Coronary artery (tissue), 2 donors: ENCODE measurements around the gene TOR4A.

Source experiments
- DNase-seq: peaks from one replicate; pipeline ENCODE4 v3.0.0-alpha.2; 2017; ENCODE audit warnings: low spot score
- H3K27ac ChIP-seq, 2 donors: fragments of 200-600 bp; sonication (generic); one replicate each; pipeline ENCODE4 v1.5.1; 2016 to 2019
- H3K4me3 ChIP-seq: fragments of 200-600 bp; sonication (generic); 2 replicates; pipeline ENCODE4 v1.5.1; 2016; ENCODE audit warnings: mild to moderate bottlenecking, moderate library complexity
- TF ChIP-seq, protein P1 (sequence below): fragments of 200-600 bp; sonication (generic); IDR thresholded peaks from one replicate; pipeline ENCODE4 v1.5.1; 2019; ENCODE audit warnings: antibody characterized with exemption

Gene TOR4A

GRCh38 chr9:137278061-137278701, 655 bp downstream of the TOR4A start:
- TF ChIP-seq, protein P1, sequence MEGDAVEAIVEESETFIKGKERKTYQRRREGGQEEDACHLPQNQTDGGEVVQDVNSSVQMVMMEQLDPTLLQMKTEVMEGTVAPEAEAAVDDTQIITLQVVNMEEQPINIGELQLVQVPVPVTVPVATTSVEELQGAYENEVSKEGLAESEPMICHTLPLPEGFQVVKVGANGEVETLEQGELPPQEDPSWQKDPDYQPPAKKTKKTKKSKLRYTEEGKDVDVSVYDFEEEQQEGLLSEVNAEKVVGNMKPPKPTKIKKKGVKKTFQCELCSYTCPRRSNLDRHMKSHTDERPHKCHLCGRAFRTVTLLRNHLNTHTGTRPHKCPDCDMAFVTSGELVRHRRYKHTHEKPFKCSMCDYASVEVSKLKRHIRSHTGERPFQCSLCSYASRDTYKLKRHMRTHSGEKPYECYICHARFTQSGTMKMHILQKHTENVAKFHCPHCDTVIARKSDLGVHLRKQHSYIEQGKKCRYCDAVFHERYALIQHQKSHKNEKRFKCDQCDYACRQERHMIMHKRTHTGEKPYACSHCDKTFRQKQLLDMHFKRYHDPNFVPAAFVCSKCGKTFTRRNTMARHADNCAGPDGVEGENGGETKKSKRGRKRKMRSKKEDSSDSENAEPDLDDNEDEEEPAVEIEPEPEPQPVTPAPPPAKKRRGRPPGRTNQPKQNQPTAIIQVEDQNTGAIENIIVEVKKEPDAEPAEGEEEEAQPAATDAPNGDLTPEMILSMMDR: no peak
- Histone ChIP-seq H3K27ac (peak overlapping the region; percentile 70 to 85), H3K4me3 (peak overlapping the region; percentile 67)
- peak; percentile 72 for DNase-seq

- peak overlapping the region; percentile 67 for H3K4me3 ChIP-seq
- DNase-seq: peak; percentile 70
- H3K27ac ChIP-seq: peak overlapping the region in 1 of 2 donors; percentile 85
- TF ChIP-seq, protein P1: no peak
Measured at GRCh38 chr9:137278721-137279711, 1.5 kb downstream of the TOR4A start.

GRCh38 chr9:137279741-137280473, 2.4 kb downstream of the TOR4A start:
- no peak overlapping the region for H3K4me3 ChIP-seq
- TF ChIP-seq, protein P1: no peak
- H3K27ac ChIP-seq: no peak overlapping the region
- peak; percentile 70 for DNase-seq

DNA sequence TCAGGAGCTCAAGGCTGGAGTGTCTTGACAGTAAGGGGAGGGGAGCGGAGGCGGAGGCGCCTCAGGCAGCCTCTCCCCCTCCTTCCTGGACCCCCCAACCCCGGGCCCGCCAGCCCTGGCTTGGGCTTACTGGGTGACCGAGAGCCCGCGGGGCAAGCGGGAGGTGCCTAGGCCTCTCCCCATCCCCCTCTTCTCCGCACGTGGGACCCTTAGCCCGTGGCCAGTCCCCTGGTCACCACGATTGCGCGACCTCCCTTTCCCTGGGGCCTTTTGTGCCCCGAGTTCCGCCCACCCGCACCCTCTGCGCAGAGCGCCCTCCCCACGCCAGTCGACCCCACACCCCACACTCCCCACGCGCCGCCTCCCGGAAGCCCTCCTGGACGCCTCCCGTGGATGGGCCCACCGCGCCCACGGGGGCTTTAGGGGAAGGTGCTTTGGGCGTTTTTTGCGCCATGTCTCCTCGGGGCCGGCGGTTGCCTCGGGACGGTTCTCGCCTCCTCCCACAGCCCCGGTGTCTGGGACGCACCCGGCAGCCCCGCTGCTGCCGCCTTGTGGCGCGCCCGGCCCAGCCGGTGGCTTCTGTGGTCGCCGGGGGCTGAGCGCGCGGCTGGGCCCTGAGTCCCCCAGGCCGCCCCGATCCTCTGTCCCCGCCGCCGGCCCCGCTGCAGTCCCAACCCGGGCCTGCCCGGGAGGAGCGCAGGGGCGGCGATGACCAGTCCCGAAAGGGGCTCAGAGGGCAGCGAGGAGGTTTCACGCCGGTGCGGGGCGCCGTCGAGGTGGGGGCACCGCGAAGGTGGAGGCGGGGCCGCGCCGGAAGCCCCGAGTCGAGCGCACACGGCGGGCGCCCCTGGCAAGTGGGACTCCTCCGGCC, 3.2 kb downstream of the TOR4A start:
- peak; percentile 70 for DNase-seq
- TF ChIP-seq, protein P1: no peak
- Histone ChIP-seq H3K4me3 (peak overlapping the region; percentile 25), H3K27ac (no peak overlapping the region)

GRCh38 chr9:137281345-137282116, 4.0 kb downstream of the TOR4A start:
- Histone ChIP-seq H3K4me3 (peak overlapping the region; percentile 25), H3K27ac (no peak overlapping the region)
- DNase-seq: peak; percentile 71
- TF ChIP-seq, protein P1: no peak
